DND-41 (cell line): ENCODE measurements around the gene CAPN14.

ENCODE experiments used
- ATAC-seq: fragments of 200-7000 bp; cut with Tn5 transposase; 3 replicates; pipeline ENCODE4 v1.9.1; 2021; ENCODE audit warnings: low read depth; ENCODE audit not compliant: insufficient read depth
- DNase-seq: peaks from one replicate; pipeline ENCODE4 v3.0.0-alpha.2; 2020
- H2AFZ ChIP-seq: 2 replicates; pipeline ENCODE4 v1.6.0; 2012; ENCODE audit warnings: low read depth, low read length
- H3K27ac ChIP-seq: 2 replicates; pipeline ENCODE4 v1.5.1; 2012; ENCODE audit warnings: low read length, inconsistent platforms
- H3K27me3 ChIP-seq: fragments of 200-600 bp; sonication (generic); 2 replicates; pipeline ENCODE4 v1.6.0; 2012; ENCODE audit warnings: low read length, mild to moderate bottlenecking, inconsistent platforms; ENCODE audit not compliant: insufficient read depth, poor library complexity
- H3K36me3 ChIP-seq: 2 replicates; pipeline ENCODE4 v1.5.1; 2012; ENCODE audit warnings: low read length, inconsistent platforms; ENCODE audit not compliant: insufficient read depth
- H3K4me1 ChIP-seq: 2 replicates; pipeline ENCODE4 v1.5.1; 2012; ENCODE audit warnings: mild to moderate bottlenecking, low read length; ENCODE audit not compliant: insufficient read depth
- H3K4me2 ChIP-seq: 2 replicates; pipeline ENCODE4 v1.6.0; 2012; ENCODE audit warnings: mild to moderate bottlenecking, moderate library complexity, low read length, inconsistent platforms; ENCODE audit not compliant: insufficient read depth
- H3K4me3 ChIP-seq, 2 experiments: fragments of 200-600 bp in 1 of 2; shearing (Covaris generic) in 1 of 2; 2 replicates each; pipeline ENCODE4 v1.5.1; 2012 to 2016; ENCODE audit warnings: inconsistent platforms in 2 of 2, low read length in 2 of 2, mild to moderate bottlenecking in 2 of 2, low read depth in 1 of 2, moderate library complexity in 1 of 2
- H3K79me2 ChIP-seq: 2 replicates; pipeline ENCODE4 v1.6.0; 2012; ENCODE audit warnings: low read length, inconsistent platforms; ENCODE audit not compliant: insufficient read depth
- H3K9ac ChIP-seq: 2 replicates; pipeline ENCODE4 v1.6.0; 2012; ENCODE audit warnings: low read depth, mild to moderate bottlenecking, inconsistent platforms, low read length, moderate library complexity
- H3K9me3 ChIP-seq: 2 replicates; pipeline ENCODE4 v1.5.1; 2012; ENCODE audit warnings: low read length, moderate library complexity, mild to moderate bottlenecking, inconsistent platforms; ENCODE audit not compliant: insufficient read depth, severe bottlenecking
- H4K20me1 ChIP-seq: 2 replicates; pipeline ENCODE4 v1.6.0; 2012; ENCODE audit warnings: low read length; ENCODE audit not compliant: insufficient read depth
- EZH2 ChIP-seq: IDR thresholded peaks from 3 replicates; pipeline ENCODE4 v1.6.1; 2012; ENCODE audit warnings: borderline replicate concordance, low read depth, mild to moderate bottlenecking, moderate library complexity, low read length, inconsistent platforms; ENCODE audit not compliant: severe bottlenecking
- TF ChIP-seq, protein P1 (sequence below): IDR thresholded peaks from 2 replicates; pipeline ENCODE4 v1.5.1; 2012; ENCODE audit warnings: borderline replicate concordance, low read length, moderate library complexity, mild to moderate bottlenecking; ENCODE audit not compliant: poor library complexity, severe bottlenecking; ENCODE audit errors: extremely low read depth

The CAPN14 gene

DNA sequence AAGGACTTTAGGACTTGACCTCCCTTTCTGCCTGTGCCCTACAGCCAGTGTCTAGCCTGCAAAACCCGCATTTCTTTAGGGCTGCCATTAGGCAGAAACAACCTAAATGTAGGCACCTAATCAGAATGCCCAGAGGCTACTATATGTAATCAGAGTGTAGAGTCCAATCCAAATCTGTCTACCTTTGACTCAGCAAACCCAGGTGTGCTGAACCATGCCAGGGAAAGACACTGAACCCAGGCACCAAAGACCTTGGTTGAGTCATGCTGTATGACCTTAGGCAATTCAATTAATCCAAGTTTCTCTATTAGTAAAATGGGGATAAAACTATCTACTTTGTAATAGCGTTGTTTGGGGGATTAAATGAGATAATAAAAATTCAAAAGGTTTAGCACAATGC, 20.7 kb downstream of the CAPN14 start:
- Histone ChIP-seq H3K9ac (no peak overlapping the region), H4K20me1 (no peaks in the 10 kb centered on the region), H3K4me3 (no peak overlapping the region), H3K9me3 (no peaks in the 10 kb centered on the region), H3K4me2 (no peak overlapping the region), H3K27me3 (no peaks in the 10 kb centered on the region), H2AFZ (no peak overlapping the region), H3K36me3 (peaks cover 3% of the 10 kb centered on the region; the same call in 1 of the 2 replicates), H3K79me2 (no peaks in the 10 kb centered on the region), H3K27ac (no peak overlapping the region), H3K4me1 (no peaks in the 10 kb centered on the region)
- TF ChIP-seq EZH2: no peak
- TF ChIP-seq, protein P1, sequence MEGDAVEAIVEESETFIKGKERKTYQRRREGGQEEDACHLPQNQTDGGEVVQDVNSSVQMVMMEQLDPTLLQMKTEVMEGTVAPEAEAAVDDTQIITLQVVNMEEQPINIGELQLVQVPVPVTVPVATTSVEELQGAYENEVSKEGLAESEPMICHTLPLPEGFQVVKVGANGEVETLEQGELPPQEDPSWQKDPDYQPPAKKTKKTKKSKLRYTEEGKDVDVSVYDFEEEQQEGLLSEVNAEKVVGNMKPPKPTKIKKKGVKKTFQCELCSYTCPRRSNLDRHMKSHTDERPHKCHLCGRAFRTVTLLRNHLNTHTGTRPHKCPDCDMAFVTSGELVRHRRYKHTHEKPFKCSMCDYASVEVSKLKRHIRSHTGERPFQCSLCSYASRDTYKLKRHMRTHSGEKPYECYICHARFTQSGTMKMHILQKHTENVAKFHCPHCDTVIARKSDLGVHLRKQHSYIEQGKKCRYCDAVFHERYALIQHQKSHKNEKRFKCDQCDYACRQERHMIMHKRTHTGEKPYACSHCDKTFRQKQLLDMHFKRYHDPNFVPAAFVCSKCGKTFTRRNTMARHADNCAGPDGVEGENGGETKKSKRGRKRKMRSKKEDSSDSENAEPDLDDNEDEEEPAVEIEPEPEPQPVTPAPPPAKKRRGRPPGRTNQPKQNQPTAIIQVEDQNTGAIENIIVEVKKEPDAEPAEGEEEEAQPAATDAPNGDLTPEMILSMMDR: no peak
- DNase-seq: no peak
- no peak for ATAC-seq

DNA sequence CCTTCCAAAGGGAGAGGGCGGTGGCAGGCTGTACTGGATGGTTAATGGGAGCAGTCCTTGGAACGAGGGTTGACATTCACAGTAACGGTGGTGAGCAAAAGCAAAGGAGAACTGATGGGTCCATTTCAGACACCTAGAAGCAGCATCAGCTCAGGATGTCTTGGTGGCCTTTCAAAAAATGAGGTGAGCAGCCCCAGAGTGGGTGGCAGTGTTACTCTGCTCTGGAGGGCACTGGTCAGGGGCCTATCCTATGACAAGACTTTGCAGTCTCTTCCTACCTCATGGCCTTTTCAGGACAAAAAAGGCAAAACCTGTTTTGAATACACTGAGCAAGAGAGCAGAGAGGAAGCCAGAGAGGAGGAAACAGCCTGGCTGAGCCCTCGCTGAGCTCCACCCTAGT, 23.5 kb downstream of the CAPN14 start:
- no peaks in the 10 kb centered on the region for H3K36me3 ChIP-seq
- no peaks in the 10 kb centered on the region for H4K20me1 ChIP-seq
- H3K79me2 ChIP-seq: no peaks in the 10 kb centered on the region
- no peak overlapping the region for H3K4me2 ChIP-seq
- no peak overlapping the region for H2AFZ ChIP-seq
- no peak for DNase-seq
- H3K9ac ChIP-seq: no peak overlapping the region
- H3K4me3 ChIP-seq: no peak overlapping the region
- H3K27me3 ChIP-seq: no peaks in the 10 kb centered on the region
- H3K4me1 ChIP-seq: no peaks in the 10 kb centered on the region
- TF ChIP-seq, protein P1: no peak
- no peak for TF ChIP-seq EZH2
- H3K9me3 ChIP-seq: no peaks in the 10 kb centered on the region
- no peak for ATAC-seq
- H3K27ac ChIP-seq: no peak overlapping the region

DNA sequence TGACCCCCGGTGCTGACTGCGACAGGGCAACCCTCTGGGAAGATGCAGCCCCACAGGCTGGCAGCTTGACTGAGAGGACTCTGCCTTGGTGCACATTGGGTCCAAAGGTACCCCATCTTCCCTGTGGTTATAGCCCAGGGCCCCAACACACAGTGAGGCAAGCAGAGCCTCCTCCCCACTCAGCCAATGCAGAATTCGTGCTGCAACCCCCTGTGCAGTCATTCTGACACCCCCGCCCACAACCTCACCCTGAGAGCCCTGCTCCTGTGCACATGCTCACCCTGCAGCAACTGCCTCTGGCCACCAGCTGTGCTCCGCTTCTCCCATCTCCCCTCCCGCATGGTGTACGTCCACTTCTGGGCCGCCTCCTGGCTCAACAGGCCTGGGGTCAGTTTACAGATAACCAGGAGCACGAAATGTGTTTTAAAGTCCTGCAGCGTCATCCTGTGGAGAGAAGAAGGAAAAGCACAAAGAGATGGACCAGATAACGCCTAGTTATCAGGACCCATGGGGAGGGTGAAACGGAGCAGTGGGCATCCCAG, 24.4 kb downstream of the CAPN14 start:
- TF ChIP-seq EZH2: no peak
- TF ChIP-seq, protein P1: no peak
- no peak overlapping the region for H3K9ac ChIP-seq
- DNase-seq (no peak), ATAC-seq (no peak)
- no peaks in the 10 kb centered on the region for H3K9me3 ChIP-seq
- H4K20me1 ChIP-seq: no peaks in the 10 kb centered on the region
- H3K4me2 ChIP-seq: no peak overlapping the region
- no peak overlapping the region for H3K4me3 ChIP-seq
- H3K27ac ChIP-seq: no peak overlapping the region
- H3K79me2 ChIP-seq: no peaks in the 10 kb centered on the region
- H3K36me3 ChIP-seq: no peaks in the 10 kb centered on the region
- H3K4me1 ChIP-seq: no peaks in the 10 kb centered on the region
- no peak overlapping the region for H2AFZ ChIP-seq
- H3K27me3 ChIP-seq: no peaks in the 10 kb centered on the region

DNA sequence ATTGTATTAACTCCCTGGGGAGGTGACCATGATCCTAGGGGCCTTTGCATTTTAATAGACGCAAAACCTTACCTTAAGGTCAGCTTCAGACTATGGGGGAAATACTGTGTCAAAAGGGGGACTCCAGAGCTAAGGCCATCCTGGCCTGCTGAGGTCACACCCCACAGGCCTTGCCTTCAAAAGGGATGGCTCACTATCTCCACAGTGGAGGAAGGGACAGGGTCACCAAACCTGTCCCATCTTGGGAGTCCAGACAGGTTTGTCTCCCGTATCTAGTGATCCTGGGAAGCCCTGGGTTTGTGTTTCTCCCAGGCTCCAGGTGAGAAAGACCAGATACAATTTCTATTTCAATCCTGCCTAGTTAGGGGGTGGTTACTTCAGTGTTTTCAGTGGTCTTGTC, 24.9 kb downstream of the CAPN14 start:
- DNase-seq (no peak), ATAC-seq (no peak)
- H2AFZ ChIP-seq: no peak overlapping the region
- H3K4me1 ChIP-seq: no peaks in the 10 kb centered on the region
- no peak overlapping the region for H3K4me2 ChIP-seq
- H3K4me3 ChIP-seq: no peak overlapping the region
- H3K36me3 ChIP-seq: no peaks in the 10 kb centered on the region
- H3K79me2 ChIP-seq: no peaks in the 10 kb centered on the region
- TF ChIP-seq EZH2: no peak
- TF ChIP-seq, protein P1: no peak
- no peaks in the 10 kb centered on the region for H3K9me3 ChIP-seq
- no peak overlapping the region for H3K27ac ChIP-seq
- no peak overlapping the region for H3K9ac ChIP-seq
- H3K27me3 ChIP-seq: no peaks in the 10 kb centered on the region
- H4K20me1 ChIP-seq: no peaks in the 10 kb centered on the region
